Renal cortical epithelial cell (primary cell): ENCODE data around the gene LARP1. TPM values are rescaled to one million over a fixed set of nuclear protein-coding genes. Genes with fewer than 3 reads are reported as not detected.

Experiments
- DNase-seq: peaks from one replicate; pipeline ENCODE4 v3.0.0-alpha.2; 2011; ENCODE audit warnings: low read depth
- total RNA-seq: library from RNA; depleted of rRNA; stranded (reverse); fragments of >200 nt; gene quantifications from 2 replicates; pipeline ENCODE4 v1.2.3, GENCODE V29; 2014

The LARP1 gene
- total RNA-seq: 33.2 and 96.5 TPM in 2 replicates

DNA sequence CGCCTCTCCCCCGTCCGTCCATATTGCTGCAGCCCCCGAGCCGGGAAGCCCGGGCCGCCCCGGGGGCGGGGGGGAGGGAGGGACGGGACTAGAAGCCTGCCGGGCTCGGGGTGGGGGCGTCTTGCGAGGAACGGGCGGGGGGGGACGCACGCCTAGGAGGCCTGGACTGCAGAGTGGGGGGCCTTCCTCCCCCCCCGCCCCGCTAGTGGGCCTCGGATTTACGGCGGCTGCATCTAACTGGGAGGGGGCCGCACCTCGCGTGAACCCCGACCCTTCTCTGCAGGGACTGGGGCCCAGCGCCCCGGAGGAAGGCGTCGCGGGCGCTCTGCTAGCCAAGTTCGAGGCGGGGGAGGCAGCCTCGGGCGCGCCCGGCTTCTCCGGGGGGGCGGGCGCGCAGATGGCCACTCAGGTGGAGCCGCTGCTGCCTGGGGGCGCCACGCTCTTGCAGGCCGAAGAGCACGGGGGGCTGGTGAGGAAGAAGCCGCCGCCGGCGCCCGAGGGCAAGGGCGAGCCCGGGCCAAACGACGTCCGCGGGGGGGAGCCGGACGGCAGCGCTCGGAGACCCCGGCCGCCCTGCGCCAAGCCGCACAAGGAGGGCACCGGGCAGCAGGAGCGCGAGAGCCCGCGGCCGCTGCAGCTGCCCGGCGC lies at the start of gene LARP1:
Gene LARP1, plus strand, starts transcription at position 17 of the 648 bp plus-strand sequence. Its CDS starts 381 bp downstream, at position 398.
- DNase-seq: no peak

DNA sequence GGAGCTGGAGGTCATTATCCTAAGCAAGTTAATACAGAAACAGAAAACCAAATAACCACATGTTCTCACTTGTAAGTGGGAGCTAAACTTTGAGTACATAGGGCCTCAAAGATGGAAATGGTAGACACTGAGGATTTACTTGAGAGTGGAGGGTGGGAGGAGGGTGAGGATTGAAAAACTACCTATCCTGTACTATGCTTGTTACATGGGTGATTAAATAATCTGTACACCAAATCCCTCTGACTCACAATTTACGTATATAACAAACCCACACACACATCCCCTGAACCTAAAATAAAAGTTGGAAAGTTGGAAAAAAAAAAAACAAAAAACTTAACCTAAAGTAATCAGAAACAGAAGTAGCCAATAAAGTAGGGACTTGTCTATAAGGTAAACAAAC lies 48.8 kb upstream of the LARP1 start:
- DNase-seq: no peak

DNA sequence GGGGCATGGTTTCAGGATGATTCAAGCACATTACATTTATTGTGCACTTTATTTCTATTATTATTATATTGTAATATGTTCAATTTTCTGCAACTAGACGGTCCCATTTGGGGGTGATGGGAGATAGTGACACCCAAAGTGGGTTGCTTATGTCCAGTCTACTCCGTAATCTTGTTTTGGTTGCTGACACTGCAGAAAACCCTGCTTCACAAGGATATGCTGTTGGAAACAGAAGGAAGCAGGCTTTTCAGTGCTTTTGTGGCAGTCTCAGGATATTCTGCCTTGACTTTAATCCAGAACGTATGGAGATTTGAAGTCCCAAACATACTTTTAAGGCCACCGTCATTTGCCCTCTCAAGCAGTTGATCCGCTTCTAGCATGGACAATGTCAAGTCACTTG lies 47.5 kb upstream of the LARP1 start:
- DNase-seq: no peak

DNA sequence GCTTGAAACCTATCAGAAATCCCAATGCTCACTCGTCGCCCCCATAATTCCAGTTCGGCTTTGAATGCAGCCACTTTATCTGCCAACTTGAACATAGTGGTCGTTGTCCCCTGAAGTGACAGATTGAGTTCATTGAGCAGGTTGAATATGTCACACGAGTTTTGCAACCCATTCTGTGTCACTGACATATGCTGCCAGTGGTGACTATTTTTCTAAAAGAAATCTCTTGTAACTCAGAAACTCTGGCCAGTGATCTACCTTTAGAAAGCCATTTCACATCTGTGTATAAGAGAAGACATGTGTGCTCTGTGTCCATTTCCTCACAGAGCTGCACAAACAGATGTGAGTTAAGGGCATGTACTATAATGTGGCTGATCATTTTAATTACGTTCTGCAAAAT lies 47.0 kb upstream of the LARP1 start:
- no peak for DNase-seq

DNA sequence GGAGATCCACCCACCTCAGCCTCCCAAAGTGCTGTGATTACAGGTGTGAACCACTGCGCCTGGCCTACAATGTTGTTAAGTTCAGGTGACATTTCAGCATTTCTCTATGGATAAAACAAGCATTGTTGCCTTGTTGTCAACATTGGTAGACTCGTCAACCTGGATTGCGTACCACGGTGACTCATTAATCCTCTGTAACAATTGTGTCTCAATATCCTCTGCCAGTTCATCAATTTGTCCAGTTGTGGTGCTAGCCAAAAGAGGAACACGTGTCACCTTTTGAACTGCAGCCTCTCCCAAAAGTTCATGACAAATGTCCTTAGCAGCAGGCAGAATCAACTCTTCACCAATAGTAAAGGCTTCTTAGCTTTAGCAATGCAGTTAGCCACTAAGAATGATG lies 46.3 kb upstream of the LARP1 start:
- peak; percentile 29 for DNase-seq

DNA sequence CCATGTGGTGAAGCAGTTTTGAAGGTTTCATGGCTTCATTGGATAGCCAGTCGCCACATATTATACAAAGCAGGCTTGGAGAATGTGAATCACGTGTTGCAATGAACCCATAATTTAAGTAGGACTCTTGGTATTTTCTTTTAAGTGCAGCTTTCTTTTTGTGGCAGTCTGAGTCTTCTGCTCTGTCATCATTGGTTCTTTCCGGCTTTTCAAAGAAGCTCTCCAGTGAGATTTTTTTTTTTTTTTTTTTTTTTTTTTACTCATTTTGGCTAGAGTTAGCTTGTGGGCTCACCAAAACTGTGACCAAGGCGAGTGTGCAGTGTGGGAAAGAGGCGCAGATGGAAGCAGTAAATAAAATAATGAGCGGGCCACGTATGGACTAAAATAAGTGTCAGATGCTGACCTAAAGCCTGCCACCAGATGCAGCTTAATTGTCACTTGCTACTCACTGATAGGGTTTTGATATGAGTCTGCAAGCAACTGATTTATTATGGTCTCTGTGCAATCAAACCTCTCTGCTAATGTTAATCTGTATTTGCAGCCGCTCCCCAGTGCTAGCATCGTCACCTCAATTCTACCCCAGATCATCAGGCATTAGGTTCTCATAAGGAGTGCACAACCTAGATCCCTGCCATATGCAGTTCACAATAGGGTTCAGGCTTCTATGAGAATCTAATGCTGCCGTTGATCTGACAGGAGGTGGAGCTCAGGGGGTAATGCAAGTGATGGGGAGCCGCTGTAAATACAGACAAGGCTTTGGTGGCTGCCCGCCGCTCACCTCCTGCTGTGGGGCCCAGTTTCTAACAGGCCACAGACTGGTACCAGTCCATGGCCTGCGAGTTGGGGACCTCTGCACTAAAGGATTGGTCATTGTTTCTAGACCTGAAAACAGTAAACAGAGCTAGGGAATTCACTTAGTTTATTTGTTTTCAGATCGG lies 45.5 kb upstream of the LARP1 start:
- DNase-seq: no peak

DNA sequence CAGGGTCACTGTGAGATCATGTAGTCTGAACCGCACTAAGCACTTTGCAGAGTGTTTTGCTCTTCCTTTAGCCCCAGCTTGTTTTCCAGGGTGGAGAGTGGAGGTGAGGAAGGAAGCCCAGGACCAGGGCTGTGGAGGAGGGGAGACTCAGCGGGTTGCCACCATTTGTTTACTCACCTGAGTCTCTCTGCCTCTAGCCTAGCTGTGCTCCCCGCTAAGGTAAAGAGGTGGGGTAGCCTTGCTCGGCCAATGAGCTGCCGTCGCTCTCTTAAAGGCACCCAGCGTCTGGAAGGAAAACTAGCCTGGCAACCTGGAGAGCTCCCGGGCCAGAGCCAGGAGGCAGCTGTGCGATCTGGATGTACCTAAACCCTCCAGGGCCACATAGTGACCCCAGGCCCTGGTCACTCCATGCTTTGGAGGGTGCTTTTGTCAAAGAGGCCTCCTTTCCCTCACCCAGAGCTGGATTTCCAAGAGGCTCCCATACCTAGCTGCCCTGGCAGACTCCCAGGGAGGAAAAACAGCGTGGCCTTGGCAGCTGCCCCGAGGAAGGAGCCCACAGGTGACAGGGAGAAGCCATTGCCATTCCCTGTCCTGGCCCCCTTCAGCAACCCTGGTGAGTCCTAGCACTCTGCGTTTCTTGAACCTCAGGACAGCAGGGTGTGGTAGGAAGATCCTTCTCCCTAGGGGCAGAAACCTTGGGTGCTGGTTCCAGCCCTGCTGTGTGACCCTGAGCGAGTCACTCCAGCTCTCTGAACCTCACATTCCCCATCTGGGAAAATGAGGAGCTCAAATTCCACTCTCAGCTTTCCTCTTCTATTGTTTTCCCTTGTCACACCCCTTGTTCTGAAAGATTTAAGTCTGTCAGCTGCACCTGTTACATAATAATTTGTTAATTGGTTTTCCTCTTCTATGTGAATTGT lies 42.4 kb upstream of the LARP1 start:
- no peak for DNase-seq

DNA sequence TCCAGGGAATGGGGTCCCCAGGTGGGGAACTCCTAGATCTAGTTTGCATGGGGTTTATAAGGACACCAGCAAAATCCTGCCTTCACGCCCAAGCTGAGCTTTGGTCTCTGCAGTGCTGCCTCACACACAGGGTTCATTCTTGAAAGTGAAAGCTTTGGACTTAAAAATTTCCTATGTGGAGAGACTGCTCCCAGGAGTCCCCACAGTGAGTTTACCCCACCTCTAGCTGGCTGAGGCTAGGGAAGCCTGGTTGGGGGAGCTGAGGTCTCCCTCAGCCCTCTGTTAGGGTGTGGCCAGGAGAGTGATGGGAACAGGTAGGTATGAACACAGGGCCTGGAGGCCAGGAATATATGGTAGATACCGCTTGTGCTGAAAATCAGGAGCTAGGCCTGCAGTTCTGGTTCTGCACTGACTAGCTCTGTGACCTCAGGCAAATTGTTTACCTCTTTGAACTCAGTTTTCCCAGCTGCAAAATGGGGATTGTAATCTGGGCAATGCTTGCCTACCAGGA lies 41.5 kb upstream of the LARP1 start:
- DNase-seq: no peak

DNA sequence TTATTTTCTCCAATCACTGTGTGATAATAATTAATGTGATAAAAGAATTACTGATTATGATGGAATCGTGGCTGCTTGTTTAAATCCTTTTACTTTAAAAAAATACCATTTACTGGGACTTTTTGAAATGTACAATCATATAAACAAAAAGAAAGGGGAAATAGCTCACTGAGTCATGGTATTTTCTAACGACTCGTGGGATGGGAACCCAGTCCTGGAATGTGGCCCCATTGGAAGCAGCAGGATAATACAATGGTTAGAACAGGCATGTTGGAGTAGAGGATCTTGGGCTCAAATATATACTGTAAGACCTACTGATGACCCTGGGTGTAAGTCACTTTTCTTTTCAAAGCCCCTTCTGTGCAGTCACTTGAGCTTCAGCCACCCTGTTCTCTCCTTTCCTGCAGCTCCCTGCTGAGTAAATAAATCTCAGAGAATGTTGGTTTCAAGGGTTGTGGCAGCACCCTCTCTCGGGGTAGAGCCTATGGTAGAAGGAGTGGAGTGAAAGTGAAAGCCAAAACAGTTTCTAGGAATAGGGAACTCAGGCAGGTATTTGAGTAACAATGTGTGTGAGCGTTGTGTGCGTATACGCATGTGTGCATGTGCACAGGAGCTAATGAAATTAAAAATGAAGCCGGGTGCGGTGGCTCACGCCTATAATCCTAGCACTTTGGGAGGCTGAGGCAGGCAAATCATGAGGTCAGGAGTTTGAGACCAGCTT lies 40.8 kb upstream of the LARP1 start:
- peak; percentile 66 for DNase-seq

DNA sequence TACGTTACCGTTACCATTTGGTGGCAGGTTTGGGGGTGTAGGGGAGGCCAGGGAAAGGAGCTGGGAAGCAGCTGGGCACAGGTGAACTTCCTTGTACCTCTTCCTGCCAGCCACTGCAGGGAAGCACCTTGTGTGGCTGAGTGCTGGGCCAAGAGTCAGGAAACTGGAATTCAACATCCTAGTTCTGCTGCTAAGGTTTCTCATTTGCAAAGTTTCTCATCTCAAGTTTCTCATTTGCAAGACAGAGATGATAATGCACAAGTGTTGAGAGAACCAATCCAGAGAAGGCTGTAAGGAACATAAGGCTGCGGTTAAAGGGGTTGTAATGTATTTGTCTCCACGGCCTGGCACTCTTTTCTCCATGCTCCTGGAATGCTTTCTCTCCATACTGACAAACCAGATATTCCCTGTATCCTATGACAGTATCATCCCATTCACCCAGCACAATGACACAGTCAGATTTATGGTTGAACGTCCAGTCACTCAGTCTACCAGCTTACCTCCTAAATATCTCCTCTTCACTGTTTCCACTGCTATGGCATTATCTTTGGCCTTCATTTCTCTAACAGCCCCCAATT lies 33.6 kb upstream of the LARP1 start:
- DNase-seq: no peak

DNA sequence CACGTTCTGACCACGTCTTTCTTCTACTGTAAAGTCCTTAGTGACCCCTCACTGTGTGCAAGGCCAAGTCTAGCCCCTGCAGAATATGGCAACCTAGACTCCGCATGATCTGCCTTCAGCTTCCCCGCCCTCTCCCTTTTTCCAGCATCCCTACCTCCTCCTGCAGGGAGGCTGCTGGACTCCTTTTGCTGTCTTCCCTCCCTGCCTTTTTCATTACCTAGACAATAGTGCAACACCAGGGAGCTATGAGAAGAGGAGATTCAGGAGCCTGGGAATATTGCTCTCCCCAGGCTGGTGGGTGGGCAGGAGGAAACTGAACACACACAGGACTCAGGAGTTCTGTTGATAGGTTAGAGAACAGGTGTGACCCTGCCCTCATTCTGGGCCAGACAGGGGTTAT lies 33.1 kb upstream of the LARP1 start:
- DNase-seq: no peak

DNA sequence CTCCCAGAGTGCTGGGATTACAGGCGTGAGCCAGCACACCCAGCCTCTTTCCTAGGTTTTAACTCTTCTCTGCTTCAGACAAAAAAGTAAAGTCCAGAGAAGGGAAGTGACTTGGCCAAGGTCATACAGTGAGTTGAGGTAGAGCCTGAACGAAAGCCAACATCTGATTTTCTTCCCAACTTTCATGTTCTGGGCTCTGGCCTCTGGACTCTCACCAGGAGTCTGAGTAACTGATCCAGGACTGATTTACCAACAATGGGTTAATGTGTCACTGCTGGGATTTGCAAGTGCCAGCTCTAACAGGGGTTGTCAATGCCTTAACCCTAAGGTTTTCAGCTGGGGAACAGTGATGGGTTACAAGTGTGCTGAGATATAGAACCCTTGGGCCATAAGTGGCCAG lies 32.2 kb upstream of the LARP1 start:
- DNase-seq: peak; percentile 76

DNA sequence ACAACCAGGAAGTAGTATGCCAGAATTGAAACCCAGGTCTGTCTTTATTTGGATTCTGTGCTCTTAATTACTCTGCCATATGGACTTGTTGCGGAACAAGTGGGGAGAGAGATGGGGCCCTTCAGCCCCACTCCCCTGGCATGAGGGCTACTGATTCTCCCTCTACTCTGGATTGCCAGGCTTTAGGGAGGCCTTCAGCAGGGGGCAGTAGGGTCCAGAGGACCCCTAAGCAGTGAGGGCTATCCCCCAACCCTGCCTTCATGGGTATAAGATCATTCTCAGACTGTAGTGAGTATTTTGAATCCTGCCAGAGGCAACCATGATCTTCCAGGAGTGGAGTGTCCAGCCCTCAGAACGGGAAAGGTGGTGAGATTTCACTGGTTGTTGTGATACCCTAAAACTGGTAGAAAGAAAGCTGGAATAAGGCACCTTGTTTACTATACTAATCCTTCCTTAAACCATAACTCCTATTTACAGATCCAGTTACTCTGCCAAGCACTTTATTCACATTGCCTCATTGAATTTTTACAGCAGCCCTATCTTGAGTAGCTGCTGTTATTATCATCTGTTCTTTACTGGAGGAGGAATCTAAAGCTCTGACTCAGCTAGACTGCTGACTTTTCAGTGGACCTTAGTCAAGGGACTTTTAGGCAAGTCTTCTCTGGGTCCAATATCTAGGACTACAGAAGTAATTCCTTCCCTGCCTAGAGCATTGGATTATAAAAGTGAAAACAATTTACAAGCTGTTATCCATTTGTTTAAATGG lies 31.3 kb upstream of the LARP1 start:
- peak; percentile 74 for DNase-seq

DNA sequence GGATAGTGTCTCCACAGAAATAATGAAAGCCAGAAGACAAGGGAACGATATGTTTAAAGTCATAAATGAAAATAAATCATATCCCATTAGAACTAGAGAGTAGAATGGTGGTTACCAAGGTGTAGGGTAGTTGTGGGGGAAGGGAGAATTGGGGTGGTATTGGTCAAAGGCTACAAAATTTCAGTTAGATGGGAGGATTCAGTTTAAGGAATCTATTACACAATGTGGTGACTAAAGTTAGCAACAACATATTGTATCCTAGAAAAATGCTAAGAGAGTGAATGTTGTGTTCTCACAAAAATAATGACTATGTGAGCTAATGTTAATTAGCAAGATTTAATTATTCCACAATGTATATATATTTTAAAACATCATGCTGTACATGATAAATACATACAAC lies 27.8 kb upstream of the LARP1 start:
- DNase-seq: no peak

DNA sequence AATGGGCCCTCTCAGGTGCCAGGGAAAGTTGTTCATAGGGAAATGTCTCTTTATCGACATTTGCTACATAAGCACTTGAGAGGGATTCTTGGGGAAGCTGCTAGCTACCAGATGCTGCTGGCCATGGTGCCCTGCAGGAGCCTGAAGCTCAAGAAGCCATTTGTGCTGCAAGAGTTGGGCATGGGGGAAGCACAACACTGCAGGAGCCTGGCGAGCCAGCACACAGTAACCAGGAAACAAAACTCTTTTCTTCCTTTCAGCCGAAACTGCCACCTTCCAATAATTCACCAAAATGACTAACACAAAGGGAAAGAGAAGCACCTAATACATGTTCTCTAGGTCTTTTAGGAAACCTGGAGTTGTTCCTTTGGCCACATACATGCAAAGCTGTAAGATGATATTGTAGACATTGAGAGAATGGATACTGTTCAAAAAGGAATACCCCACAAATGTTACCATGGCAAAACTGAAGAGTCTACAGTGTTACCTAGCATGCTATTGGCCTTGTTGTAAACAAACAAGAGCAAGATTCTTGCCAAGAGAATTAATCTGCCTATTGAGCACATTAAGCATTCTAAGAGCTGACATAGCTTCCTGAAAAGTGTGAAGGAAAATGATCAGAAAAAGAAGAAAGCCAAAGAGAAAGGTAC lies 26.1 kb upstream of the LARP1 start:
- DNase-seq: no peak

DNA sequence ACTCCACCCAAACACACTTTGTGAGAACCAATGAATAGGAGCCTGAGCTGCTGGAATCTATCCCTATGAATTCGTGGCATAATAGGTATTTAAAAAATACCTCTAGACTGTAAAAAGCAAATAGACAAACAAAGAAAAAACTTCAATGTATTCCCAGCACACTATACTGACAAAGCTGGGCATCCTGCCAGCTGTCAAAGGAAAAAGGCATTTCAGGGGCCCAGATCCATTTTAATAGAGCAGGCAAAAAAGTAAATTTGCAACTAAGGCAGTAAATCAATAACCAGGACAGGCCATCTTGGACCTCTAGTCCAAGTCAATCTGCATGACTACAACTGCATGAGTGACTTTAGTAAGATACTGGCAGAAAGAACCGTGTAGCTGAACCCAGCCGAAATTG lies 25.6 kb upstream of the LARP1 start:
- peak; percentile 79 for DNase-seq

DNA sequence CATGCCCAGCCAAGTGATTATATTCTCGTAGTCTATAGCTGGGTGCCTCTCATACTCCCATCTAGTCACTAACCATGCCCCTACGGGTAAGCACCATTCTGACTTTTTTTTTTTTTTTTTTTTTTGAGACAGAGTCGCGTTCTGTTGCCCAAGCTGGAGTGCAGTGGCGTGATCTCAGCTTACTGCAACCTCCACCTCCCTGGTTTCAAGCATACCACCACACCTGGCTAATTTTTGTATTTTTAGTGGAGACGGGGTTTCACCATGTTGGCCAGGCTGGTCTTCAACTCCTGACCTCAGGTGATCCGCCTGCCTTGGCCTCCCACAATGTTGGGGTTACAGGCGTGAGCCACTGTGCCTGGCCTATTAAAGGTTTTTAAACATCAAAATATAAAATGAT lies 24.4 kb upstream of the LARP1 start:
- peak; percentile 38 for DNase-seq

DNA sequence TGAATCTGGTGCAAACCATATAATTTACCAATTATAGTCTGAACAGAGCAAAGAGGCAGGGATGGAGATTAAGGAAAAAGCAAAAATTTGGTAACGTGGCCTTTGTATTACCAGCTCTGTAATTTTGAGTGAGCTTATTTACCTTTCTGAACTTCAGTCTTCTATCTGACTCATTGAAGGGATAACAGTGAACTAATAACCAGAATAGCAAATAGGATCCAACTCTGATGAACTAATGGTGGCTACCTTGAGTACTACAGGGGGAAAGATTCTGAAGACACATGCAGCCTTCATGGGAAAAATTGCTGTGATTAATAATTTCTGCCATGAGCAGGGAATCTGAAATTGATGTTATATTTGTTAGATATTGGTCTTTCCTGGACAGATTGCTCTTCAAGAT lies 23.0 kb upstream of the LARP1 start:
- no peak for DNase-seq

DNA sequence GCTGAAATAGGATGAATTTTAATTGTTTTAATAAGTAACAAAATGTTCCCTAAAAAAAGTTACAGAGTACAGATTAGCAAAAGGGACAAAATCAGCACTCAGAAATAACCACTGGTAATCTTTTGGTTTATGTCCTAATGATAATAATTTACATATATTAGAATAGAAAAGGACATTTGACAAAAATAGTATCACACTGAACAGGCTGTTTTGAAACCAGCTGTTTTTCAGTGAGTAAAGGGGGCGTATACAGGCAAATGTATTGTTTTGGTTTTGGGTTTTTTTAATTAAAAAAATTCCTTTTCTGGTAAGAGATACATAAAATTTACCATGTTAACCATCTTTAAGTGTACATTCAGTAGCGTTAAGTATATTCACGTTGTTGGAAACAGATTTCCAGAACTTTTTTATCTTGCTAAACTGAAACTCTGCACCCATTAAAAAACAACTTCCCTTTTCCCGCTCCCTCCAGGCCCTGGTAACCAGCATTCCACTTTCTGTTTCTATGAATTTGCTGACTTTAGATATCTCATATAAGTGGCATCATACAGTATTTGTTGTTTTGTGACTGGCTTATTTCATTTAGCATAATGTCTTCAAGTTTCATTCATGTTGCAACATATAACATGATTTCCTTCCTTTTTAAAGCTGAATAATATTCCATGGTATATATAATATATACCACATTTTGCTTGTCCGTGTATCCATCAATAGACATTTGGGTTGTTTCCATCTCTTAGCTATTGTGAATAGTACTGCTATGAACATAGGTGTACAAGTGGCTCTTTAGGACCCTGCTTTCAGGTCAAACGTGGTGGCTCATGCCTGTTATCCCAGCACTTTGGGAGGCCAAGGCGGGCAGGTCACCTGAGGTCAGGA lies 20.6 kb upstream of the LARP1 start:
- no peak for DNase-seq
